ENCODE results near the gene MOCS1.

MOCS1 gene

GRCh38 chr6:39905640-39905975 is 28.7 kb downstream of the MOCS1 start:
- Histone ChIP-seq H3K79me1 (ENCODE audit: low read length) (no peaks in the 10 kb centered on the region), H3K4me1 (ENCODE audit: control insufficient read depth, low read depth, low read length) (no peaks in the 10 kb centered on the region), H3K4me2 (ENCODE audit: low read length) (no peak overlapping the region), H3K27ac (ENCODE audit: low read depth, low read length) (no peak overlapping the region), H3K36me3 (ENCODE audit: control insufficient read depth, insufficient read depth, low read length) (no peaks in the 10 kb centered on the region), H2BK15ac (replicated peaks; ENCODE audit: low read depth) (no peak overlapping the region), H3K18ac (ENCODE audit: low read length) (no peak overlapping the region), H3K23ac (ENCODE audit: low read length) (no peak overlapping the region), H2BK5ac (ENCODE audit: low read length) (no peak overlapping the region), H3K4ac (ENCODE audit: low read depth, low read length) (no peak overlapping the region), H2BK120ac (ENCODE audit: low read depth, low read length) (no peak overlapping the region), H3K27me3 (ENCODE audit: insufficient read depth, low read length, poor library complexity) (no peaks in the 10 kb centered on the region), H3K56ac (ENCODE audit: low read length) (no peak overlapping the region), H3K79me2 (ENCODE audit: control insufficient read depth, insufficient read depth, low read length) (no peaks in the 10 kb centered on the region), H3K4me3 (ENCODE audit: low read length) (no peak overlapping the region), H3K9ac (ENCODE audit: low read length) (no peak overlapping the region), H2AK5ac (ENCODE audit: low read length) (no peak overlapping the region), H4K5ac (ENCODE audit: low read length) (no peak overlapping the region), H4K8ac (ENCODE audit: low read depth, low read length) (no peak overlapping the region)
- DNase-seq = no peak
- no CpG with 5 or more reads among the region's 4 CpGs for WGBS (ENCODE audit: extremely low coverage, insufficient coverage, low lambda C conversion rate)

- H2BK15ac ChIP-seq (replicated peaks; ENCODE audit: low read depth) = no peak overlapping the region
- no peak overlapping the region for H3K9ac ChIP-seq (ENCODE audit: low read length)
- H3K23ac ChIP-seq (ENCODE audit: low read length) = no peak overlapping the region
- no peaks in the 10 kb centered on the region for H3K27me3 ChIP-seq (ENCODE audit: insufficient read depth, low read length, poor library complexity)
- no peak overlapping the region for H4K8ac ChIP-seq (ENCODE audit: low read depth, low read length)
- H3K18ac ChIP-seq (ENCODE audit: low read length) = no peak overlapping the region
- no peak overlapping the region for H2AK5ac ChIP-seq (ENCODE audit: low read length)
- H3K4ac ChIP-seq (ENCODE audit: low read depth, low read length) = no peak overlapping the region
- no peak overlapping the region for H3K4me2 ChIP-seq (ENCODE audit: low read length)
- H2BK120ac ChIP-seq (ENCODE audit: low read depth, low read length) = no peak overlapping the region
- no peak for DNase-seq
- no peak overlapping the region for H3K27ac ChIP-seq (ENCODE audit: low read depth, low read length)
- no peak overlapping the region for H2BK5ac ChIP-seq (ENCODE audit: low read length)
- no peak overlapping the region for H3K56ac ChIP-seq (ENCODE audit: low read length)
- no CpG with 5 or more reads among the region's 4 CpGs for WGBS (ENCODE audit: extremely low coverage, insufficient coverage, low lambda C conversion rate)
- no peaks in the 10 kb centered on the region for H3K79me1 ChIP-seq (ENCODE audit: low read length)
- no peaks in the 10 kb centered on the region for H3K79me2 ChIP-seq (ENCODE audit: control insufficient read depth, insufficient read depth, low read length)
- no peaks in the 10 kb centered on the region for H3K36me3 ChIP-seq (ENCODE audit: control insufficient read depth, insufficient read depth, low read length)
- no peak overlapping the region for H4K5ac ChIP-seq (ENCODE audit: low read length)
- no peaks in the 10 kb centered on the region for H3K4me1 ChIP-seq (ENCODE audit: control insufficient read depth, low read depth, low read length)
- H3K4me3 ChIP-seq (ENCODE audit: low read length) = no peak overlapping the region
Observed at GRCh38 chr6:39904946-39905639, 29.2 kb downstream of the MOCS1 start.

- Histone ChIP-seq H3K4ac (ENCODE audit: low read depth, low read length) (no peak overlapping the region), H3K4me3 (ENCODE audit: low read length) (no peak overlapping the region), H3K9ac (ENCODE audit: low read length) (no peak overlapping the region), H3K36me3 (ENCODE audit: control insufficient read depth, insufficient read depth, low read length) (no peaks in the 10 kb centered on the region), H2BK5ac (ENCODE audit: low read length) (no peak overlapping the region), H3K18ac (ENCODE audit: low read length) (no peak overlapping the region), H4K8ac (ENCODE audit: low read depth, low read length) (no peak overlapping the region), H3K79me1 (ENCODE audit: low read length) (no peaks in the 10 kb centered on the region), H3K27me3 (ENCODE audit: insufficient read depth, low read length, poor library complexity) (no peaks in the 10 kb centered on the region), H3K4me2 (ENCODE audit: low read length) (no peak overlapping the region), H3K4me1 (ENCODE audit: control insufficient read depth, low read depth, low read length) (no peaks in the 10 kb centered on the region), H2BK120ac (ENCODE audit: low read depth, low read length) (no peak overlapping the region), H3K79me2 (ENCODE audit: control insufficient read depth, insufficient read depth, low read length) (no peaks in the 10 kb centered on the region), H3K56ac (ENCODE audit: low read length) (no peak overlapping the region), H2BK15ac (replicated peaks; ENCODE audit: low read depth) (no peak overlapping the region), H3K23ac (ENCODE audit: low read length) (no peak overlapping the region), H3K27ac (ENCODE audit: low read depth, low read length) (no peak overlapping the region), H2AK5ac (ENCODE audit: low read length) (no peak overlapping the region), H4K5ac (ENCODE audit: low read length) (no peak overlapping the region)
- DNase-seq = no peak
- WGBS (ENCODE audit: extremely low coverage, insufficient coverage, low lambda C conversion rate) = no CpG with 5 or more reads among the region's 6 CpGs
Observed at GRCh38 chr6:39903656-39904055, 30.6 kb downstream of the MOCS1 start.

- Histone ChIP-seq H3K79me1 (ENCODE audit: low read length) (no peaks in the 10 kb centered on the region), H3K79me2 (ENCODE audit: control insufficient read depth, insufficient read depth, low read length) (no peaks in the 10 kb centered on the region), H3K4me3 (ENCODE audit: low read length) (no peak overlapping the region), H3K4me2 (ENCODE audit: low read length) (no peak overlapping the region), H3K4me1 (ENCODE audit: control insufficient read depth, low read depth, low read length) (no peaks in the 10 kb centered on the region), H3K36me3 (ENCODE audit: control insufficient read depth, insufficient read depth, low read length) (no peaks in the 10 kb centered on the region), H2AK5ac (ENCODE audit: low read length) (no peak overlapping the region), H3K27ac (ENCODE audit: low read depth, low read length) (no peak overlapping the region), H4K5ac (ENCODE audit: low read length) (no peak overlapping the region), H3K4ac (ENCODE audit: low read depth, low read length) (no peak overlapping the region), H3K18ac (ENCODE audit: low read length) (no peak overlapping the region), H3K9ac (ENCODE audit: low read length) (no peak overlapping the region), H3K27me3 (ENCODE audit: insufficient read depth, low read length, poor library complexity) (no peaks in the 10 kb centered on the region), H3K56ac (ENCODE audit: low read length) (no peak overlapping the region), H4K8ac (ENCODE audit: low read depth, low read length) (no peak overlapping the region), H2BK15ac (replicated peaks; ENCODE audit: low read depth) (no peak overlapping the region), H3K23ac (ENCODE audit: low read length) (no peak overlapping the region), H2BK120ac (ENCODE audit: low read depth, low read length) (no peak overlapping the region), H2BK5ac (ENCODE audit: low read length) (no peak overlapping the region)
- no CpG with 5 or more reads among the region's 4 CpGs for WGBS (ENCODE audit: extremely low coverage, insufficient coverage, low lambda C conversion rate)
- no peak for DNase-seq
Observed at GRCh38 chr6:39902786-39903465, 31.3 kb downstream of the MOCS1 start.

- Histone ChIP-seq H3K4me2 (ENCODE audit: low read length) (no peak overlapping the region), H3K56ac (ENCODE audit: low read length) (no peak overlapping the region), H3K27ac (ENCODE audit: low read depth, low read length) (no peak overlapping the region), H3K4ac (ENCODE audit: low read depth, low read length) (no peak overlapping the region), H3K18ac (ENCODE audit: low read length) (no peak overlapping the region), H3K36me3 (ENCODE audit: control insufficient read depth, insufficient read depth, low read length) (no peaks in the 10 kb centered on the region), H3K23ac (ENCODE audit: low read length) (no peak overlapping the region), H3K79me2 (ENCODE audit: control insufficient read depth, insufficient read depth, low read length) (no peaks in the 10 kb centered on the region), H4K5ac (ENCODE audit: low read length) (no peak overlapping the region), H3K4me3 (ENCODE audit: low read length) (no peak overlapping the region), H2BK120ac (ENCODE audit: low read depth, low read length) (no peak overlapping the region), H2BK15ac (replicated peaks; ENCODE audit: low read depth) (no peak overlapping the region), H3K9ac (ENCODE audit: low read length) (no peak overlapping the region), H3K79me1 (ENCODE audit: low read length) (no peaks in the 10 kb centered on the region), H2AK5ac (ENCODE audit: low read length) (no peak overlapping the region), H3K27me3 (ENCODE audit: insufficient read depth, low read length, poor library complexity) (no peaks in the 10 kb centered on the region), H3K4me1 (ENCODE audit: control insufficient read depth, low read depth, low read length) (no peaks in the 10 kb centered on the region), H4K8ac (ENCODE audit: low read depth, low read length) (no peak overlapping the region), H2BK5ac (ENCODE audit: low read length) (no peak overlapping the region)
- no peak for DNase-seq
- no CpG with 5 or more reads among the region's 2 CpGs for WGBS (ENCODE audit: extremely low coverage, insufficient coverage, low lambda C conversion rate)
Observed at GRCh38 chr6:39902136-39902535, 32.1 kb downstream of the MOCS1 start.

- H3K27me3 ChIP-seq (ENCODE audit: insufficient read depth, low read length, poor library complexity) = no peaks in the 10 kb centered on the region
- no peak overlapping the region for H3K9ac ChIP-seq (ENCODE audit: low read length)
- H3K36me3 ChIP-seq (ENCODE audit: control insufficient read depth, insufficient read depth, low read length) = no peaks in the 10 kb centered on the region
- no peak overlapping the region for H3K27ac ChIP-seq (ENCODE audit: low read depth, low read length)
- H2BK15ac ChIP-seq (replicated peaks; ENCODE audit: low read depth) = no peak overlapping the region
- H3K4ac ChIP-seq (ENCODE audit: low read depth, low read length) = no peak overlapping the region
- H3K79me2 ChIP-seq (ENCODE audit: control insufficient read depth, insufficient read depth, low read length) = no peaks in the 10 kb centered on the region
- H3K18ac ChIP-seq (ENCODE audit: low read length) = no peak overlapping the region
- H3K4me1 ChIP-seq (ENCODE audit: control insufficient read depth, low read depth, low read length) = no peaks in the 10 kb centered on the region
- H4K8ac ChIP-seq (ENCODE audit: low read depth, low read length) = no peak overlapping the region
- H4K5ac ChIP-seq (ENCODE audit: low read length) = no peak overlapping the region
- H2BK120ac ChIP-seq (ENCODE audit: low read depth, low read length) = no peak overlapping the region
- no peak overlapping the region for H2BK5ac ChIP-seq (ENCODE audit: low read length)
- no peak overlapping the region for H3K4me2 ChIP-seq (ENCODE audit: low read length)
- no peaks in the 10 kb centered on the region for H3K79me1 ChIP-seq (ENCODE audit: low read length)
- no CpG with 5 or more reads among the region's 19 CpGs for WGBS (ENCODE audit: extremely low coverage, insufficient coverage, low lambda C conversion rate)
- no peak overlapping the region for H2AK5ac ChIP-seq (ENCODE audit: low read length)
- no peak overlapping the region for H3K23ac ChIP-seq (ENCODE audit: low read length)
- no peak overlapping the region for H3K56ac ChIP-seq (ENCODE audit: low read length)
- DNase-seq = no peak
- H3K4me3 ChIP-seq (ENCODE audit: low read length) = no peak overlapping the region
Observed at GRCh38 chr6:39901670-39902069, 32.6 kb downstream of the MOCS1 start.

Data from mesendoderm (in vitro differentiated cells).